ENCODE measurements around the gene MROH2A.
"Not testable (repeated sequence)": the region's sequence is repeated elsewhere in the genome, so short reads cannot be mapped to it uniquely, and the experiment has no call there.

The MROH2A gene, protein sequence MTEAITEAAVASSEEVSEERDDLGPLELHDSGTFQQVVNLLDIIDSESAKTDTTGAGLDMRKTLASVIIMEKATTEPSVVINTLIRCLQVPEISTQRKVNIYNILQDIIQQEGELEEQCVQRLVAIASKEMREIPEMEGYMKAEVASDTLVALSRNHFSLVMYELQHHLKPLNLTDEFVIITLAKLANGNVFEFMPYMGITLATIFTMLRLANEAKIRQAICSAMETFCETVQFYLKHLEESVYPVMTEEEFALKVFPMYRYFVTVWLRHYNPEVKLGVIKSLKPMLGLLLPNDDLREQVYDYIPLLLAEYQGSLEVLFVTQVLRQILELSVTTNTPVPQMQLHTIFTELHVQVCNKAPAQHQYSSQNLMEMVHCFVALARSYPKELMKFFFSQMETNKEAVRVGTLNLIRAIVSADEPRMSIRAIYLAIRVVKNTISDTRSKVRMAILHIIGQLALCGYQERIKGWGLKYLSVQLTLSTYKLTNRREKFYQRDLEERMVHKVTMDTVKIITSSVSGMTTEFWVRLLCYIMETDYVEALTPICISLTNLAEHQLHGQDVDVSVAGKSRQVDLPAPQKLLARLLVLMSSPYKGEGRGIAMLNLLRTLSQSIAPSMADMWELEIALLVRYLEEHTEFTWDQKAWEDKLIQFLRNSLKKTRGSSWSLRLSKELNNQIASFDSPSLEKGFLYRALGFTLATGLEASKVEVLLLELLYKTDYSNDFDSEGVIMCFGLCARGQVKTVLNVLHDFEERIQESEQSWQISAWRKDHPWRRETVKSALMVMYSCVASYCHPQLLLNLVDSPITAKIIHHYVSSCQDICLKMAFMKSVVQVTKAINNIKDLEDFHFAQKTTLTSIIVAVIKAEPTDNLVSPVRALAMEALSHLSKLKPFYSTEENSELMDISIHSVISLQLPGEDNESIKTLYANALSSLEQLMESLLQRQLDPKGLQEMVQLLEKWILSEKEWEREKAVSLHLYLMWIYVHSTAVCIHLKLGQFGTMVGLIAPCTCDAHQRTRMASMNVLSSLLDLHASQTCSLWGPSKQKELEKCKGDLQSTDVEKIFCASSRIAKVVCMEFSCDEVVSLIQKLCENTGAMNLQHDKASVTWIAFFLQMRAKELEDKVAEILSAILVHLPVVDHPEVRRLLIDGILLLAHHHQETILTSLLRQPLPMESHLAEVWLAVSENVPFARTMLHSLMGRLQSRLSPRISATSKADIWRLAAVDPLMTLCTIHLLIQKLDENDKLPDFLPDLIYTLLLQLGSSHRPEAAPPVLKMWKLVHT (N-terminal part only)

DNA sequence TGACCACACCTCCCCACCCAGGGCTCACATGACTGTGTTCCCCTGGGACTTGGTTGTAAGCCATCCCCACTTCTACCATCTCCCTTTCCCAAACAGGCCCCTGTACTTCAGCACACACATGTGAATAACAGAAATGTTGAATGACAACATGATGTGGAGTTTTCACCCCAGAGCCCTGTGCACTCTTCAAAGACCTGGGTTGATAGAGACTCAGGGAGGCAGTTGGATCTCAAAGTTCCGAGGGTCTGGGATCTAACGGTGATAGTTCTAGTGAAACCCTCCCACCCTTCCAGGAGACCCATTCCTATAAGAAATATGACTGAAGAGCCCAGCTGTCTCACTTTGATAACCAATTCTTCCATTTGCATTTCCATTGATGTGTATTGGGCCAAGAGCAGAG lies at the start of gene MROH2A:
Gene MROH2A (plus strand): TSS at position 301 of the 400 bp plus-strand sequence. CDS start 1,029 bp downstream, outside the sequence.
- DNase-seq: no peak

- DNase-seq: no peak
These were observed 49.3 kb upstream of the MROH2A start, which contains the start of gene UGT1A3 for GRCh38 chr2:233728723-233729301. Gene UGT1A3 (plus strand): TSS chr2:233729042. CDS start chr2:233729127, 85 bp downstream.

- DNase-seq: not testable (repeated sequence)
These were observed 41.1 kb upstream of the MROH2A start for GRCh38 chr2:233736868-233737653.

GRCh38 chr2:233740870-233741269 lies 37.3 kb upstream of the MROH2A start:
- no peak for DNase-seq

DNA sequence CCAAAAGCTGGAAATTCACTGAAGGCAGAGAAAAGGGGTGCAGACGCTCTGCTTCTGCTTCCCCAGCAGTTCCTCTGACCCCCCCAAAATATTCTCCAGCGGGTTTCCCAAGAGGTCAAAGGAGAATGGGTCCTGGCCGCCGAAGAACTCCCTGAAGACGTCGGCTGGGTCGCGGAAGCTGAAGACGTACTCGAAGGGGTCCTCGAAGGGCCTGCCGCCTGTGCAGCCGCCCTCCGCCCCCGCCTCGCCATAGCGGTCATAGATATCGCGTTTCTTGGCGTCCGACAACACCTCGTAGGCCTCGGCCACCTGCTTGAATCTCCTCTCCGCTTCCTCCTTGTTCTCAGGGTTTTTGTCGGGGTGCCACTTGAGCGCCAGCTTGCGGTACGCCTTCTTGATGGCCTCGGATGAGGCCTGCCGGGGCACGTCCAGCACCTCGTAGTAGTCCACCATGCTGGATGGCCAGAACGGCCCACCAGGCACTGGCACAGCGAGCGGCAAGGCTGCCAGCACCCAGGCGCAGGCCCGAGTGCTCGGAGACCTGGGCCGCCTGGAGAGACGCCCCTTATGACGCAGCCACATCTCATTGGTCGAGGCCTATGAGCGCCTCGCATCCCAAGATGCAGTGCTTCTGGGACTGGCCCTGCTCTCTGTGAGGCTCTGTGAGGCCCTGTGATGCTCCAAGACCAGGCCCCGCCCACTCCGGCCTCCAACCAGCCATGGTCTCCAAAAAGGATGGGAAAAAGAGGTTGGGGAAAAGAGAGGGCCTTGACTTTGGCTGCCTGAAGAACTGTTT lies 34.5 kb upstream of the MROH2A start:
- no peak for DNase-seq

GRCh38 chr2:233745073-233745755 lies 32.9 kb upstream of the MROH2A start:
- no peak for DNase-seq

GRCh38 chr2:233745838-233746237 lies 32.3 kb upstream of the MROH2A start:
- DNase-seq: not testable (repeated sequence)

DNA sequence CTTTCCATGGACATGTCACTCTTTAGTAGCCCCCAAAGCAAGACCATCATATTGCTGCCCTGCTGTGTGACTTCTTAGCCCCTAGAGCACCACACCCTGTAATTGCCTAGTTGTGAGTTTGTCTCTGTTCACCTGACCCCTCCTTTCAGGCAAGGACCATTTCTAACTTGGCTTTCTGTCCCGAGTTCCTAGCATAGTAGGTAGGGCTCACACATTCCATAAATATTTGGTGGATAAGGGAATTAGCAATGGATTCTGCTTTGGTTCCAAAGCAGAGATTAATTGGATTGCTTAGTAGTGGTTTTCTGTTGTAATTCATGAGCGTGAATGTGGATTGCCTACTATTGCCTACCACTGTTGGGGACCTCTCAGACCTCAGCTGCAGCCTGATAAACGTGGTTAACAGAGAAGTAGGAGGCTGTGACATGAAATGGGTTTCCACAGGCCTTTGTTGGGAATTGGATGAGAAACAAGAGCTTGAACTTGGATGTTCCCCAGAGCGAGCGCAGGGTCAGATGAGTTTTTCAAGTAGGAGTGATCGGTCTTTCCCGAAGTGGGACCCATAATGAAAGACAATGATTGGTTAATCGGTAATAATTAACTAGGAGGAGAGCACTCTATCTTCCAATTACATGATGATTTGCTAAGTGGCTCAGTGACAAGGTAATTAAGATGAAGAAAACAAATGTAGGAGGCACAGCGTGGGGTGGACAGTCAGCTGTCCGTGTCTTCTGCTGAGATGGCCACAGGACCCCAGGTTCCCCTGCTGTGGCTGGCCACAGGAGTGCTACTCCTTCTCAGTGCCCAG lies 31.5 kb upstream of the MROH2A start:
- DNase-seq: no peak

DNA sequence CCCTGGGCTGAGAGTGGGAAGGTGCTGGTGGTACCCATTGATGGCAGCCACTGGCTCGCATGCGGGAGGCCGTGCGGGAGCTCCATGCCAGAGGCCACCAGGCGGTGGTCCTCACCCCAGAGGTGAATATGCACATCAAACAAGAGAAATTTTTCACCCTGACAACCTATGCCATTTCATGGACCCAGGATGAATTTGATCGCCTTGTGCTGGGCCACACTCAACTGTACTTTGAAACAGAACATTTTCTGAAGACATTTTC lies 30.9 kb upstream of the MROH2A start:
- no peak for DNase-seq

- not testable (repeated sequence) for DNase-seq
These were observed 27.4 kb upstream of the MROH2A start for GRCh38 chr2:233750689-233751088.

DNA sequence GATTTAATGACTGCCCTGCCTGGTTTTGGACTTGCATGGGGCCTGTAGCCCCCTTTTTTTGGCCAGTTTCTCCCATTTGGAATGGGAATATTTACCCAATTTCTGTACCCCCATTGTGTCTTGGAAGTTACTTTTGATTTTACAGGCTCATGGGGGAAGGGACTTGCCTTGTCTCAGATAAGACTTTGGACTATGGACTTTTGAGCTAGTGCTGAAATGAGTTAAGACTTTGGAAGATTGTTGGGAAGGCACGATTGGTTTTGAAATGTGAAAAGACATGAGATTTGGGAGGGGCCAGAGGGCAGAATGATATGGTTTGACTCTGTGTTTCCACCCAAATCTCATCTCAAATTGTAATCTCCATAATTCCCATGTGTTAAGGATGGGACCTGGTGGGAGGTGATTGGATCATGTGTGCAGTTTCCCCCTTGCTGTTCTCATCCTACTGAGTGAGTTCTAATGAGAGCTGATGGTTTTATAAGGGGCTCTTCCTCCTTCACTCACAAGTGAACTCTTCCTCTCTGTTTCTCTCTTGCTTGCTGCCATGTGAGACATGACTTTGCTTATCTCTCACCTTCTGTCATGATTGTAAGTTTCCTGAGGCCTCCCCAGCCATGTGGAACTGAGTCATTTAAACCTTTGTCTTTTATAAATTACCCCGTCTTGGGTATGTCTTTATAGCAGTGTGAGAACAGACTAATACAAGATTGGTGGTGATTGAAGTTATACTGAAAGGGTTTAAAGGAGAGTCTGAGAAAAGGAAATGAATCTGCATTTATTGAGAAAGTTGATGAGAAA lies 26.7 kb upstream of the MROH2A start:
- not testable (repeated sequence) for DNase-seq

DNA sequence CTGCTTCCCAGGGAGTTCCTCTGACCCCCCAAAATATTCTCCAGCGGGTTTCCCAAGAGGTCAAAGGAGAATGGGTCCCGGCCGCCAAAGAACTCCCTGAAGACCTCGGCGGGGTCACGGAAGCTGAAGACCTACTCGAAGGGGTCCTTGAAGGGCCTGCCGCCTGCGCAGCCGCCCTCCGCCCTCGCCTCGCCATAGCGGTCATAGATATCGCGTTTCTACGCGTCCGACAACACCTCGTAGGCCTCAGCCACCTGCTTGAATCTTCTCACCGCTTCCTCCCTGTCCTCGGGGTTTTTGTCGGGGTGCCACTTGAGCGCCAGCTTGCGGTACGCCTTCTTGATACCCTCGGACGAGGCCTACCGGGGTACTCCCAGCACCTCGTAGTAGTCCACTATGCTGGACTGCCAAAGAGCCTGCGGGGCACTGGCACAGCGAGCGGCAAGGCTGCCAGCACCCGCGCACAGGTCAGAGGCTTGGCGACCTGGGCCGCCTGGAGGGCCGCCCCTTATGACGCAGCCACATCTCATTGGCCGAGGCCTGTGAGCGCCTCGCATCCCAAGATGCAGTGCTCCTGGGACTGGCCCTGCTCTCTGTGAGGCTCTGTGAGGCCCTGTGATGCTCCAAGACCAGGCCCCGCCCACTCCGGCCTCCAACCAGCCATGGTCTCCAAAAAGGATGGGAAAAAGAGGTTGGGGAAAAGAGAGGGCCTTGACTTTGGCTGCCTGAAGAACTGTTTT lies 23.1 kb upstream of the MROH2A start:
- DNase-seq: no peak

GRCh38 chr2:233756429-233757081 lies 21.6 kb upstream of the MROH2A start:
- no peak for DNase-seq

DNA sequence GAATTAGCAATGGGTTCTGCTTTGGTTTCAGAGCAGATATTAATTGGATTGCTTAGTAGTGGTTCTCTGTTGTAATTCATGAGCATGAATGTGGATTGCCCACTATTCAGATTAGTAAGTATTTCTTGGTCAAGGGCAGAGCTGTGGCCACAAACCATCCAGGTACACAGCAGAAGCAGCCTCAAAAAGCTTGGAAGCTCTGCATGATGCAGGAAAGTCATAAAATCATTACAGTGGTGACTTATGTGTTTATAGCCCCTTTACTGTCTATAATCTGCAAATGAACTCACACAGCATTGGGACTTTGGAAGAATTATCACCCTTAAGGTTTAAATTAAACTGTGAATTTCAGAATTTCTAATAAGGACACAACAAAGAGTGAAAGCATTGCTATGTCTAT lies 20.0 kb upstream of the MROH2A start:
- DNase-seq: no peak

DNA sequence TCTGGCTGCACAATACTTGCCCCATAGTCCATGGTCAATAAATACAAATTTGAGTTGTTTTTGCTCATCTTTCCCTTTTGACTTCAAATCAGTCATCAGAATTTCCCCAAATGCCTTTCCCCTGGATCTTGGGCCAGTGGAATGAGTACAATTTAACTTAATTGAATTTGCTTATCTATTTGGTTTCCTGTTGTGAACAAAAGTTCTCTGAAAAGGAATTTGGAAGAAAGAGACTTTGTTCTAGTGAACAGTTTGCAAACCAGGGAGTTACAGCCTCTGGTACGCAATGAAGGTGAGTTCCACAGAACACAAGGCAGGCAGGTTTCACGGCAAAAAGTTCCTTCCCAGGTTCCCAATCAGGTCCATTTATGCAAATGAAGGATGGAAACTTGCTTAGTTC lies 19.3 kb upstream of the MROH2A start:
- DNase-seq: no peak

DNA sequence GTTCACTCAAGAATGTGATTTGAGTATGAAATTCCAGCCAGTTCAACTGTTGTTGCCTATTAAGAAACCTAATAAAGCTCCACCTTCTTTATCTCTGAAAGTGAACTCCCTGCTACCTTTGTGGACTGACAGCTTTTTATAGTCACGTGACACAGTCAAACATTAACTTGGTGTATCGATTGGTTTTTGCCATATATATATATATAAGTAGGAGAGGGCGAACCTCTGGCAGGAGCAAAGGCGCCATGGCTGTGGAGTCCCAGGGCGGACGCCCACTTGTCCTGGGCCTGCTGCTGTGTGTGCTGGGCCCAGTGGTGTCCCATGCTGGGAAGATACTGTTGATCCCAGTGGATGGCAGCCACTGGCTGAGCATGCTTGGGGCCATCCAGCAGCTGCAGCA lies 18.1 kb upstream of the MROH2A start, which contains the start of gene UGT1A1:
Gene UGT1A1 (plus strand): TSS at position 228 of the 400 bp plus-strand sequence. CDS start 18 bp downstream, at position 246.
- DNase-seq: no peak

All from NCI-H187 (cell line).